Activated T-cell treated with anti-CD3 and anti-CD28 coated beads, Interleukin-2, amount 50 U/mL, for 4 hours (primary cell): ENCODE measurements around the gene ZEB2. TPM values are rescaled to one million over a fixed set of nuclear protein-coding genes. Genes with fewer than 3 reads are reported as not detected.
A peak's percentile ranks its signal among the peaks of the same experiment; 100 is the strongest.

Experiments
- ATAC-seq, 2 donors: fragments of 200-7000 bp; cut with Tn5 transposase; one replicate each; pipeline ENCODE4 v1.10.0; 2021
- DNase-seq: peaks from one replicate; pipeline ENCODE4 v3.0.0-alpha.2; 2020
- H3K27me3 Mint-ChIP-seq: one replicate; pipeline ENCODE4 v1.8.0; 2021; ENCODE audit warnings: low read depth, mixed read lengths
- H3K36me3 Mint-ChIP-seq: one replicate; pipeline ENCODE4 v1.8.0; 2022; ENCODE audit warnings: mixed read lengths; ENCODE audit not compliant: insufficient read depth
- H3K4me1 Mint-ChIP-seq: one replicate; pipeline ENCODE4 v1.8.0; 2021; ENCODE audit warnings: low read depth, mixed read lengths
- H3K4me3 Mint-ChIP-seq: one replicate; pipeline ENCODE4 v1.8.0; 2021; ENCODE audit warnings: mild to moderate bottlenecking, moderate library complexity, mixed read lengths
- H3K9me3 Mint-ChIP-seq: one replicate; pipeline ENCODE4 v1.8.0; 2021; ENCODE audit warnings: mixed read lengths
- total RNA-seq, 3 donors: library from RNA; stranded (reverse); gene quantifications; one replicate each; pipeline ENCODE4 v1.2.1, GENCODE V29; 2021

Gene ZEB2
- total RNA-seq, 3 donors from 2014 or later: 14.4 to 35.9 (median 25.1) TPM

GRCh38 chr2:144545787-144546186 lies 25.9 kb upstream of the ZEB2 start:
- Mint-ChIP-seq H3K4me3 (no peak overlapping the region), H3K36me3 (no peaks in the 10 kb centered on the region), H3K27me3 (peaks cover 11% of the 10 kb centered on the region), H3K4me1 (peaks cover 6% of the 10 kb centered on the region), H3K9me3 (no peaks in the 10 kb centered on the region)
- no peak for DNase-seq
- no peak for ATAC-seq

- H3K36me3 Mint-ChIP-seq: no peaks in the 10 kb centered on the region
- no peaks in the 10 kb centered on the region for H3K9me3 Mint-ChIP-seq
- ATAC-seq (no peak), DNase-seq (no peak)
- H3K27me3 Mint-ChIP-seq: peaks cover 11% of the 10 kb centered on the region
- no peak overlapping the region for H3K4me3 Mint-ChIP-seq
- H3K4me1 Mint-ChIP-seq: peaks cover 6% of the 10 kb centered on the region
Measured at GRCh38 chr2:144544053-144544452, 24.1 kb upstream of the ZEB2 start.

- H3K4me1 Mint-ChIP-seq: no peaks in the 10 kb centered on the region
- DNase-seq: no peak
- no peaks in the 10 kb centered on the region for H3K36me3 Mint-ChIP-seq
- no peaks in the 10 kb centered on the region for H3K9me3 Mint-ChIP-seq
- no peak for ATAC-seq
- peaks cover 11% of the 10 kb centered on the region for H3K27me3 Mint-ChIP-seq
- no peak overlapping the region for H3K4me3 Mint-ChIP-seq
Measured at GRCh38 chr2:144541396-144541795, 21.5 kb upstream of the ZEB2 start.

GRCh38 chr2:144539289-144539782 lies 19.4 kb upstream of the ZEB2 start:
- Mint-ChIP-seq H3K9me3 (no peaks in the 10 kb centered on the region), H3K4me3 (no peak overlapping the region), H3K27me3 (peaks cover 12% of the 10 kb centered on the region), H3K36me3 (no peaks in the 10 kb centered on the region), H3K4me1 (no peaks in the 10 kb centered on the region)
- no peak for DNase-seq
- ATAC-seq: no peak

GRCh38 chr2:144535300-144535699 lies 15.4 kb upstream of the ZEB2 start:
- Mint-ChIP-seq H3K36me3 (no peaks in the 10 kb centered on the region), H3K27me3 (peaks cover 12% of the 10 kb centered on the region), H3K4me3 (no peak overlapping the region), H3K9me3 (no peaks in the 10 kb centered on the region), H3K4me1 (no peaks in the 10 kb centered on the region)
- ATAC-seq (no peak), DNase-seq (no peak)

- H3K4me3 Mint-ChIP-seq: no peak overlapping the region
- H3K9me3 Mint-ChIP-seq: no peaks in the 10 kb centered on the region
- ATAC-seq: no peak
- peaks cover 20% of the 10 kb centered on the region for H3K27me3 Mint-ChIP-seq
- H3K36me3 Mint-ChIP-seq: no peaks in the 10 kb centered on the region
- no peaks in the 10 kb centered on the region for H3K4me1 Mint-ChIP-seq
- no peak for DNase-seq
Measured at GRCh38 chr2:144533221-144533620, 13.3 kb upstream of the ZEB2 start.

GRCh38 chr2:144530596-144530995 lies 10.7 kb upstream of the ZEB2 start:
- ATAC-seq (no peak), DNase-seq (no peak)
- Mint-ChIP-seq H3K4me1 (no peaks in the 10 kb centered on the region), H3K36me3 (no peaks in the 10 kb centered on the region), H3K4me3 (no peak overlapping the region), H3K27me3 (peaks cover 27% of the 10 kb centered on the region), H3K9me3 (no peaks in the 10 kb centered on the region)

GRCh38 chr2:144529841-144530240 lies 9.9 kb upstream of the ZEB2 start:
- Mint-ChIP-seq H3K27me3 (peaks cover 31% of the 10 kb centered on the region), H3K4me1 (no peaks in the 10 kb centered on the region), H3K9me3 (no peaks in the 10 kb centered on the region), H3K4me3 (no peak overlapping the region), H3K36me3 (no peaks in the 10 kb centered on the region)
- no peak for ATAC-seq
- no peak for DNase-seq

- no peak for ATAC-seq
- Mint-ChIP-seq H3K4me3 (no peak overlapping the region), H3K4me1 (peaks cover 11% of the 10 kb centered on the region), H3K27me3 (peaks cover 30% of the 10 kb centered on the region), H3K9me3 (no peaks in the 10 kb centered on the region), H3K36me3 (no peaks in the 10 kb centered on the region)
- DNase-seq: no peak
Measured at GRCh38 chr2:144528108-144528507, 8.2 kb upstream of the ZEB2 start.

- no peaks in the 10 kb centered on the region for H3K9me3 Mint-ChIP-seq
- ATAC-seq: no peak
- DNase-seq: no peak
- H3K27me3 Mint-ChIP-seq: peaks cover 38% of the 10 kb centered on the region
- H3K4me3 Mint-ChIP-seq: no peak overlapping the region
- no peaks in the 10 kb centered on the region for H3K36me3 Mint-ChIP-seq
- H3K4me1 Mint-ChIP-seq: peaks cover 20% of the 10 kb centered on the region
Measured at GRCh38 chr2:144526831-144527230, 6.9 kb upstream of the ZEB2 start.

GRCh38 chr2:144524118-144525009 lies 4.4 kb upstream of the ZEB2 start:
- Mint-ChIP-seq H3K27me3 (peaks cover 45% of the 10 kb centered on the region), H3K4me1 (peaks cover 20% of the 10 kb centered on the region), H3K4me3 (peak overlapping the region; percentile 79), H3K36me3 (no peaks in the 10 kb centered on the region), H3K9me3 (no peaks in the 10 kb centered on the region)
- DNase-seq (no peak), ATAC-seq (peak; percentile 37 to 43)

GRCh38 chr2:144523596-144524117 lies 3.7 kb upstream of the ZEB2 start:
- ATAC-seq: no peak
- H3K4me1 Mint-ChIP-seq: peaks cover 20% of the 10 kb centered on the region
- peak overlapping the region; percentile 78 for H3K4me3 Mint-ChIP-seq
- no peaks in the 10 kb centered on the region for H3K9me3 Mint-ChIP-seq
- no peaks in the 10 kb centered on the region for H3K36me3 Mint-ChIP-seq
- peaks cover 42% of the 10 kb centered on the region for H3K27me3 Mint-ChIP-seq
- DNase-seq: no peak

GRCh38 chr2:144522897-144523595 lies 3.1 kb upstream of the ZEB2 start:
- Mint-ChIP-seq H3K9me3 (no peaks in the 10 kb centered on the region), H3K36me3 (no peaks in the 10 kb centered on the region), H3K4me3 (peak overlapping the region; percentile 78), H3K27me3 (peaks cover 42% of the 10 kb centered on the region), H3K4me1 (peaks cover 20% of the 10 kb centered on the region)
- ATAC-seq (no peak), DNase-seq (no peak)

GRCh38 chr2:144522176-144522896 lies 2.4 kb upstream of the ZEB2 start:
- H3K4me1 Mint-ChIP-seq: peaks cover 22% of the 10 kb centered on the region
- H3K4me3 Mint-ChIP-seq: peak overlapping the region; percentile 78
- ATAC-seq (no peak), DNase-seq (no peak)
- H3K9me3 Mint-ChIP-seq: no peaks in the 10 kb centered on the region
- H3K27me3 Mint-ChIP-seq: peaks cover 42% of the 10 kb centered on the region
- no peaks in the 10 kb centered on the region for H3K36me3 Mint-ChIP-seq
